ENCODE data around the gene TBR1. TPM values are rescaled to one million over a fixed set of nuclear protein-coding genes. Genes with fewer than 3 reads are reported as not detected.

TBR1 gene
- total RNA-seq, 2 donors from 2014 or later, result not detected

DNA sequence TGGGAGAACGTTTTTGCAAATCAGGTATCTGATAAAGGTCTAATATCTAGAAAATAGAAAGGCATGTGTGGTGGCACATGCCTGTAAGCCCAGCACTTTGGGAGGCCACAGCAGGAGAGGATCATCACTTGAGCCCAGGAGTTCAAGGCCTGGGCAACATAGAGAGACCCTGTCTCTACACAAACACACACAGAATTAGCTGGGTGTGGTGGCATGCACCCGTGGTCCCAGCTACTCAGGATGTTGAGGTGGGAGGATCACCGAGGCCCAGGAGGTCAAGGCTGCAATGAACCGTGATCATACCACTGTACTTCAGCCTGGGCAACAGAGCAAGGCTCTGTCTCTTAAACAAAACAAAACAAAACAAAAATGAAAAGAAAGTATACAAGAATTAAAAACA, 13.8 kb upstream of the TBR1 start:
- Histone ChIP-seq H3K9me3 (no peaks in the 10 kb centered on the region), H3K36me3 (no peaks in the 10 kb centered on the region), H3K4me3 (no peak overlapping the region), H3K4me1 (ENCODE audit: control insufficient read depth in 1 of 2, low read depth in 2 of 2) (no peaks in the 10 kb centered on the region), H3K27me3 (replicated peaks; ENCODE audit: insufficient read depth) (no peaks in the 10 kb centered on the region), H3K27ac (no peak overlapping the region)
- no peak for ATAC-seq (ENCODE audit: insufficient number of reproducible peaks, low FRiP score, low read depth)
- TF ChIP-seq, protein P1, sequence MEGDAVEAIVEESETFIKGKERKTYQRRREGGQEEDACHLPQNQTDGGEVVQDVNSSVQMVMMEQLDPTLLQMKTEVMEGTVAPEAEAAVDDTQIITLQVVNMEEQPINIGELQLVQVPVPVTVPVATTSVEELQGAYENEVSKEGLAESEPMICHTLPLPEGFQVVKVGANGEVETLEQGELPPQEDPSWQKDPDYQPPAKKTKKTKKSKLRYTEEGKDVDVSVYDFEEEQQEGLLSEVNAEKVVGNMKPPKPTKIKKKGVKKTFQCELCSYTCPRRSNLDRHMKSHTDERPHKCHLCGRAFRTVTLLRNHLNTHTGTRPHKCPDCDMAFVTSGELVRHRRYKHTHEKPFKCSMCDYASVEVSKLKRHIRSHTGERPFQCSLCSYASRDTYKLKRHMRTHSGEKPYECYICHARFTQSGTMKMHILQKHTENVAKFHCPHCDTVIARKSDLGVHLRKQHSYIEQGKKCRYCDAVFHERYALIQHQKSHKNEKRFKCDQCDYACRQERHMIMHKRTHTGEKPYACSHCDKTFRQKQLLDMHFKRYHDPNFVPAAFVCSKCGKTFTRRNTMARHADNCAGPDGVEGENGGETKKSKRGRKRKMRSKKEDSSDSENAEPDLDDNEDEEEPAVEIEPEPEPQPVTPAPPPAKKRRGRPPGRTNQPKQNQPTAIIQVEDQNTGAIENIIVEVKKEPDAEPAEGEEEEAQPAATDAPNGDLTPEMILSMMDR (IDR thresholded peaks at IDR 0.05), result no peak
- DNase-seq (ENCODE audit: low spot score), result no peak

DNA sequence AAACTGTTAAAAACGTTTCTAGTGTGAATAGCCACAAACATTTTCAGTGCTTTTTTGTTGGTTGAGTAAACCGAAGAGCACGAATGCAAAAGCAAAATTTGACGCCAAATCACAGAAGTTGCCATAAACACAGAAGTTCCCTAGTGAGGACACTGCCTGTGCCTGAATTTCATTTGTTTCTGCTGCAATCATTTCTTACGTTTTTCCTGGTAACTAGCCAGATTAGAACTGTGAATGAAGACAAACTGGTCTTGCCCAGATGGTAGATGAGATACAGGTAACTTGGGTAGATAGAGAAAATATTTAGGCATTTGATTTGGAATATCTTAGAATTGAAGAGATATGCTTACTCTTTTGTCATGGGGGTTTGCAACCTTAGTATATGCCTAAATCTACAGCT, 9.8 kb upstream of the TBR1 start:
- no peak overlapping the region for H3K4me3 ChIP-seq
- no peaks in the 10 kb centered on the region for H3K27me3 ChIP-seq (replicated peaks; ENCODE audit: insufficient read depth)
- no peaks in the 10 kb centered on the region for H3K4me1 ChIP-seq (ENCODE audit: control insufficient read depth in 1 of 2, low read depth in 2 of 2)
- no peaks in the 10 kb centered on the region for H3K36me3 ChIP-seq
- H3K27ac ChIP-seq, result no peak overlapping the region
- ATAC-seq (ENCODE audit: insufficient number of reproducible peaks, low FRiP score, low read depth) (no peak), DNase-seq (ENCODE audit: low spot score) (no peak)
- H3K9me3 ChIP-seq, result no peaks in the 10 kb centered on the region
- TF ChIP-seq, protein P1 (IDR thresholded peaks at IDR 0.05), result no peak

DNA sequence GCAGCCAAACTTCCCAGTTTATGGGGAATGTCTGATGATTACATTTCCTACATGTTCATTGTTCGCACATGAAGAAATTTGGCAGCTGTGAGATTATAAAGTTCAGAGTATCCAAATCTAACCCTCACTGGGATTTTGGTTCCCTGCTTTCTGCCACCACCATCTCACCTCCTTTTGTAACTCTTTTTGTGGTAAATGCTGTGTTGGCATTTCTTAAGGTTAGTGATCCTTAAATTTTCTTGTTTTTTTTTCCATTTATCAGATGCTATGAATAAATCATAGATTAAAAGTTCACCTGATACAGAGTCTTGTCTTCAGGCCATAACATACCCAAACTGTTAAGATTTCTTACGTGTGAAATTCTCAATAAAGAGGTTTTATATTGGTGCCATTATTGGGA, 8.5 kb upstream of the TBR1 start:
- Histone ChIP-seq H3K9me3 (no peaks in the 10 kb centered on the region), H3K36me3 (no peaks in the 10 kb centered on the region), H3K27ac (no peak overlapping the region), H3K4me3 (no peak overlapping the region), H3K27me3 (replicated peaks; ENCODE audit: insufficient read depth) (no peaks in the 10 kb centered on the region), H3K4me1 (ENCODE audit: control insufficient read depth in 1 of 2, low read depth in 2 of 2) (no peaks in the 10 kb centered on the region)
- no peak for DNase-seq (ENCODE audit: low spot score)
- ATAC-seq (ENCODE audit: insufficient number of reproducible peaks, low FRiP score, low read depth), result no peak
- TF ChIP-seq, protein P1 (IDR thresholded peaks at IDR 0.05), result no peak

DNA sequence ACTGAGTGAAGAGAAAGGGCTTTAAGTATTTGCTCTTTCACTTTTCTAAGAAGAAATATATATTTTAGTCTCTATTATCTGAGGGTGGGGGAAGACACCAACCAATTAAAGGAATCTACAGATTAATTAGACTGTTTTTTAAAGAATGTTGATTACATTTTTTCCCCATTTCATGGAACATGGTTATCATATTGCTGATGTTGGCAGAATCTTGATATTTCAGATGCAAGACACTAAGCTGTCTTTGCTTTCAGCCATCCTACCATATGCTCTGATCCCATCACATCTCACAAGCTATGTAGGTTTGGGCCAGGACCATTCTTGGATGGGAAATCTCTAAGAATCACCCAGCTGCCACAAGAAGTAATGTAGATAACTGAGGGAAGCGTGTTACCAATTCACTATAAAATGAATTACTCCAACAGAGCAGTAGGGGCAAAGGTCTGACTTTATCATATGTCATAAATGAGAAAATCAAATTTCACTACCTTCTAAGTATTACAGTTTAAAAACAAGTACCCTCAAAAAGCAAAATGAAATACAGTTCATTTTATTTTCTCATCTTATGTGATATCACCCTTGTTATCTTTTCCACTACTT, 6.7 kb upstream of the TBR1 start:
- Histone ChIP-seq H3K36me3 (no peaks in the 10 kb centered on the region), H3K9me3 (no peaks in the 10 kb centered on the region), H3K27me3 (replicated peaks; ENCODE audit: insufficient read depth) (no peaks in the 10 kb centered on the region), H3K27ac (no peak overlapping the region), H3K4me1 (ENCODE audit: control insufficient read depth in 1 of 2, low read depth in 2 of 2) (peaks cover 0 to 4% of the 10 kb centered on the region in 2 donors), H3K4me3 (no peak overlapping the region)
- DNase-seq (ENCODE audit: low spot score) (no peak), ATAC-seq (ENCODE audit: insufficient number of reproducible peaks, low FRiP score, low read depth) (no peak)
- TF ChIP-seq, protein P1 (IDR thresholded peaks at IDR 0.05), result no peak

DNA sequence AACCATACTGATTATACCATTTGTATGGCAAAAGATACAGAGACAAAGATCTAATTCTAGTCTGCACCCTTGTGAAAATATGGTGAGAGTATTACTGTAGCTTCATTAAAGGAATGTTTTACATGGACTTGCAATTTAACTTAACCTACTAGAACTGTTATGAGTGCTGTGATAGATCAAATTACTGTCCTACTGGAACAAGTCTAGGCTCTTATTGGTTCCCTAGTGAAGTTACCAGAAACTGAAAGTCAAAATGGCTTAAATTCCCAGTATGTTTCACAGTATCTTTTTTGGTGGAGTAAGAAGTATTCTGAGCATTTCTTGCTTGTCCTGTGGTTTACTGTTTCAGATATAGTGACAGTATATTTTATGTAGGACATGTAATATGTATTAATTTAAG, 3.8 kb upstream of the TBR1 start:
- no peak for ATAC-seq (ENCODE audit: insufficient number of reproducible peaks, low FRiP score, low read depth)
- TF ChIP-seq, protein P1 (IDR thresholded peaks at IDR 0.05), result no peak

More for the DNA sequence above, 3.8 kb upstream of the TBR1 start:
- DNase-seq (ENCODE audit: low spot score), result no peak
- no peak overlapping the region for H3K4me3 ChIP-seq
- H3K36me3 ChIP-seq, result no peaks in the 10 kb centered on the region
- H3K27me3 ChIP-seq (replicated peaks; ENCODE audit: insufficient read depth), result peaks cover 8% of the 10 kb centered on the region
- no peak overlapping the region for H3K27ac ChIP-seq
- H3K4me1 ChIP-seq (ENCODE audit: control insufficient read depth in 1 of 2, low read depth in 2 of 2), result peaks cover 0 to 32% of the 10 kb centered on the region in 2 donors
- no peaks in the 10 kb centered on the region for H3K9me3 ChIP-seq
